HepG2 (cell line): ENCODE results near the gene KLC3. TPM values are rescaled to one million over a fixed set of nuclear protein-coding genes. Genes with fewer than 3 reads are reported as not detected.
A peak's percentile ranks its signal among the peaks of the same experiment; 100 is the strongest.

Experiments used
- ATAC-seq: fragments of 200-7000 bp; cut with Tn5 transposase; 3 replicates; pipeline ENCODE4 v1.9.1; 2020; ENCODE audit warnings: mild to moderate bottlenecking, moderate library complexity
- BruUV-seq: library from RNA; stranded (reverse); fragments of 400-500 nt; replicated peaks from 2 replicates; lab custom pipeline; 2021; lab: Mats Ljungman, UMichigan
- CTCF ChIA-PET: fragments of 300-600 bp; formaldehyde crosslinking; extraction: SDS; loops from one replicate; lab custom pipeline; 2021; ENCODE audit warnings: low total read pairs, inconsistent platforms, low intra/inter-chr PET ratio; lab: Yijun Ruan, JAX
- POLR2A ChIA-PET: fragments of 350-600 bp; sonication (Branson Sonifier 250); formaldehyde crosslinking; loops from one replicate; lab custom pipeline; 2020; ENCODE audit warnings: antibody characterized with exemption, inconsistent platforms; lab: Yijun Ruan, JAX
- DNase-seq: peaks from one replicate; pipeline ENCODE4 v3.0.0-alpha.2; 2015; ENCODE audit warnings: low spot score
- FAIRE-seq: peaks from 3 replicates; lab custom pipeline; 2011; peaks lifted over from hg19 to GRCh38; lab: Jason Lieb, UNC
- H2AFZ ChIP-seq: one replicate; pipeline ENCODE4 v1.6.1; 2011; ENCODE audit warnings: low read length, inconsistent platforms
- H3K27ac ChIP-seq: fragments of 300-600 bp; 3 replicates; pipeline ENCODE4 v1.8.0; 2011; ENCODE audit warnings: mixed run types, mild to moderate bottlenecking, mixed read lengths, low read length, inconsistent platforms; ENCODE audit not compliant: insufficient read depth; ENCODE audit errors: extremely low read length
- H3K27me3 ChIP-seq, 2 experiments: fragments of 200-600 bp in 1 of 2; 2 replicates in 1 of 2; 3 replicates in 1 of 2; pipeline versions ENCODE4 v1.6.0 to v1.8.0; 2011; ENCODE audit warnings: low read length in 2 of 2, mild to moderate bottlenecking in 2 of 2, moderate library complexity in 2 of 2, inconsistent platforms in 1 of 2; ENCODE audit not compliant: insufficient read depth in 2 of 2, control insufficient read depth in 1 of 2
- H3K36me3 ChIP-seq, 2 experiments: fragments of 200-600 bp in 1 of 2; replicated peaks in 1 of 2; 2 replicates in 1 of 2; 3 replicates in 1 of 2; pipeline versions ENCODE4 v1.5.1 to v1.8.0; 2011; ENCODE audit warnings: low read length in 2 of 2, inconsistent platforms in 1 of 2; ENCODE audit not compliant: insufficient read depth in 2 of 2, control insufficient read depth in 1 of 2
- H3K4me1 ChIP-seq: 2 replicates; pipeline ENCODE4 v1.5.1; 2012; ENCODE audit warnings: low read length, inconsistent platforms; ENCODE audit not compliant: insufficient read depth
- H3K4me2 ChIP-seq: 2 replicates; pipeline ENCODE4 v1.6.0; 2011; ENCODE audit warnings: low read depth, low read length, inconsistent platforms
- H3K4me3 ChIP-seq, 3 experiments: fragments of 200-600 bp in 1 of 3; sonication (generic), shearing (Covaris generic) in 1 of 3; replicated peaks in 1 of 3; 2 replicates each; pipeline ENCODE4 v1.5.1; 2011 to 2016; ENCODE audit warnings: low read length in 3 of 3, inconsistent platforms in 2 of 3, low read depth in 2 of 3, mild to moderate bottlenecking in 2 of 3, control low read depth in 1 of 3, mixed read lengths in 1 of 3; ENCODE audit not compliant: insufficient read depth in 1 of 3
- H3K79me2 ChIP-seq: one replicate; pipeline ENCODE4 v1.6.1; 2011; ENCODE audit warnings: low read length, inconsistent platforms; ENCODE audit not compliant: insufficient read depth
- H3K9ac ChIP-seq: 2 replicates; pipeline ENCODE4 v1.6.0; 2011; ENCODE audit warnings: mild to moderate bottlenecking, low read depth, low read length, inconsistent platforms; ENCODE audit not compliant: insufficient read depth
- H3K9me3 ChIP-seq: 2 replicates; pipeline ENCODE4 v1.5.1; 2012; ENCODE audit warnings: mild to moderate bottlenecking, low read length
- H4K20me1 ChIP-seq: 2 replicates; pipeline ENCODE4 v1.6.0; 2011; ENCODE audit warnings: inconsistent platforms, mild to moderate bottlenecking, low read length, moderate library complexity; ENCODE audit not compliant: insufficient read depth
- NR1H2 ChIP-seq: sonication (generic); formaldehyde crosslinking; IDR thresholded peaks from 2 replicates; pipeline ENCODE4 v1.8.1; 2022; ENCODE audit warnings: low read depth, missing genetic modification reagents, borderline replicate concordance
- NR2C2 ChIP-seq: sonication (generic); formaldehyde crosslinking; IDR thresholded peaks from 2 replicates; pipeline ENCODE4 v1.4.0; 2020; ENCODE audit warnings: missing genetic modification reagents, mild to moderate bottlenecking, moderate library complexity, borderline replicate concordance
- PATZ1 ChIP-seq: sonication (generic); formaldehyde crosslinking; IDR thresholded peaks from 2 replicates; pipeline ENCODE4 v1.4.0; 2020; ENCODE audit warnings: missing genetic modification reagents
- STAT5B ChIP-seq: sonication (generic); formaldehyde crosslinking; IDR thresholded peaks from 2 replicates; pipeline ENCODE4 v1.4.0; 2020; ENCODE audit warnings: missing genetic modification reagents
- ZNF687 ChIP-seq: sonication (generic); formaldehyde crosslinking; IDR thresholded peaks from 2 replicates; pipeline ENCODE4 v1.5.1; 2020; ENCODE audit warnings: mild to moderate bottlenecking, missing genetic modification reagents, moderate library complexity
- WGBS: methylation state at CpG from one replicate; pipeline ENCODE4 v1.1.6; 2017; ENCODE audit warnings: low lambda C conversion rate; 5-methylcytosine and 5-hydroxymethylcytosine counted together
- in situ Hi-C: cut with HindIII; loops from 2 replicates; pipeline ENCODE4 v1.10.0; 2017; ENCODE audit warnings: low pct_unique_long_range_greater_than_20kb; ENCODE audit not compliant: extremely low pct_ligation_motif_present
- intact Hi-C: fragments of 100-400 bp; cut with micrococcal nuclease; formaldehyde crosslinking; loops from one replicate; pipeline ENCODE4 v1.10.0; 2022; ENCODE audit not compliant: unreplicated experiment
- polyA plus RNA-seq, 8 experiments: library from polyadenylated mRNA; depleted of rRNA in 3 of 8; stranded (reverse) in 7 of 8; unstranded in 1 of 8; fragments of >200 nt; fragmentation: Illumina TruSeq in 4 of 8; extraction: Trizol in 4 of 8; gene quantifications; 2 replicates each; pipeline versions ENCODE4 v1.2.1 to v1.2.3, GENCODE V29; 2011 to 2016; ENCODE audit warnings: low read depth in 4 of 8, missing spikeins in 1 of 8, mixed read lengths in 1 of 8; ENCODE audit not compliant: insufficient read depth in 1 of 8
- total RNA-seq, 5 experiments: library from RNA; depleted of rRNA; stranded (reverse); fragments of >200 nt; fragmentation: Illumina TruSeq; extraction: Trizol; gene quantifications; 2 replicates each; pipeline ENCODE4 v1.2.3, GENCODE V29; 2016; ENCODE audit warnings: low read depth in 1 of 5

The KLC3 gene
- total and polyA plus RNA-seq, 2 of the 13 experiments (the other 11 are each of a cell fraction or from before 2014, with no cell fraction given) = 0.13 TPM; not detected in 1

- Histone ChIP-seq H3K27me3 (no peaks in the 10 kb centered on the region), H3K4me3 (no peak overlapping the region), H3K36me3 (peaks cover 13 to 32% of the 10 kb centered on the region in 2 experiments; a peak in 4 of 5 replicates), H3K9me3 (no peaks in the 10 kb centered on the region), H4K20me1 (no peaks in the 10 kb centered on the region), H2AFZ (no peak overlapping the region), H3K79me2 (no peaks in the 10 kb centered on the region), H3K4me1 (peaks cover 10% of the 10 kb centered on the region; the same call in 1 of the 2 replicates), H3K27ac (no peak overlapping the region), H3K4me2 (no peak overlapping the region), H3K9ac (no peak overlapping the region)
- ChIA-PET POLR2A (interaction anchor here (0.6 kb wide), 1 partner anchor 1838 kb away, joined by 3 read pairs; no protein-coding TSS in a partner anchor), CTCF (no interaction called here)
- TF ChIP-seq NR1H2 (CRISPR knock-in tag) (no peak), STAT5B (CRISPR knock-in tag) (no peak), PATZ1 (0 out of 2 replicates have a peak, but pooled peaks have one; percentile 13), NR2C2 (CRISPR knock-in tag) (peak; percentile 40; the same call in 1 of the 2 replicates), ZNF687 (peak; percentile 24; the same call in 1 of the 2 replicates)
- DNase-seq = no peak
- in situ Hi-C loops = no loop called here
- 86% methylated on average over 12 of the region's 12 CpGs for WGBS
- ATAC-seq = no peak; the same call in 2 of the 3 replicates
- FAIRE-seq = no peak
- intact Hi-C loops = no loop called here
- BruUV-seq = no TSS peak
These were observed 46.1 kb upstream of the KLC3 start for GRCh38 chr19:45294291-45295029.
